ENCODE measurements around the gene NMB.

Gene NMB

GRCh38 chr15:84609818-84610525, 48.0 kb downstream of the NMB start:
- DNase-seq: no peak

GRCh38 chr15:84608707-84609284, 49.2 kb downstream of the NMB start:
- no peak for DNase-seq

GRCh38 chr15:84606653-84607120, 51.3 kb downstream of the NMB start:
- no peak for DNase-seq

- no peak for DNase-seq
Observed at GRCh38 chr15:84605554-84605882, 52.5 kb downstream of the NMB start.
